ENCODE data around the gene KCTD17. TPM values are rescaled to one million over a fixed set of nuclear protein-coding genes. Genes with fewer than 3 reads are reported as not detected.

The KCTD17 gene
- total RNA-seq, 1 experiment from 2014 or later = 29.5 TPM

- peaks cover 56% of the 10 kb centered on the region for H3F3A ChIP-seq (ENCODE audit: insufficient read depth, low read depth)
- BruUV-seq (replicated peaks) = no TSS peak
- DNase-seq = no peak
- POLR2A ChIA-PET (ENCODE audit: unreplicated experiment) = no interaction called here
- H4K20me1 ChIP-seq (ENCODE audit: insufficient read depth) = no peaks in the 10 kb centered on the region
- H3K4me1 ChIP-seq (replicated peaks; ENCODE audit: insufficient read depth) = peaks cover 49% of the 10 kb centered on the region
- no peaks in the 10 kb centered on the region for H3K36me3 ChIP-seq (ENCODE audit: low read depth)
- no peak overlapping the region for H3K27ac ChIP-seq
- H3K79me2 ChIP-seq (ENCODE audit: low read depth) = no peaks in the 10 kb centered on the region
- no peaks in the 10 kb centered on the region for H3K27me3 ChIP-seq (ENCODE audit: insufficient read depth, low read depth)
- no peaks in the 10 kb centered on the region for H3K9me3 ChIP-seq (ENCODE audit: insufficient read depth, low read depth)
- TF ChIP-seq EZH2 (IDR thresholded peaks at IDR 0.05; ENCODE audit: low read depth) (no peak), CTCF (conservative IDR thresholded peaks at IDR 0.05) (no peak)
- no peak overlapping the region for H3K4me2 ChIP-seq
- H3K9me2 ChIP-seq (ENCODE audit: insufficient read depth) = no peaks in the 10 kb centered on the region
- no peak overlapping the region for H3K4me3 ChIP-seq
- no peak overlapping the region for H2AFZ ChIP-seq
- CTCF ChIA-PET = interaction anchor here (0.6 kb wide), 1 partner anchor 56 kb away, joined by 7 read pairs; no protein-coding TSS in a partner anchor
- intact Hi-C loops (cut with micrococcal nuclease; ENCODE audit: unreplicated experiment) = no loop called here
These were observed 14.7 kb upstream of the KCTD17 start for GRCh38 chr22:37036655-37037377.

- intact Hi-C loops (cut with micrococcal nuclease; ENCODE audit: unreplicated experiment) = no loop called here
- Histone ChIP-seq H3K27me3 (ENCODE audit: insufficient read depth, low read depth) (no peaks in the 10 kb centered on the region), H3K4me1 (replicated peaks; ENCODE audit: insufficient read depth) (peaks cover 40% of the 10 kb centered on the region), H3K9me2 (ENCODE audit: insufficient read depth) (no peaks in the 10 kb centered on the region), H3K9me3 (ENCODE audit: insufficient read depth, low read depth) (no peaks in the 10 kb centered on the region), H3K79me2 (ENCODE audit: low read depth) (no peaks in the 10 kb centered on the region), H3K27ac (no peak overlapping the region), H3K36me3 (ENCODE audit: low read depth) (no peaks in the 10 kb centered on the region), H3K4me2 (no peak overlapping the region), H3F3A (ENCODE audit: insufficient read depth, low read depth) (peaks cover 47% of the 10 kb centered on the region), H3K4me3 (no peak overlapping the region), H2AFZ (no peak overlapping the region), H4K20me1 (ENCODE audit: insufficient read depth) (no peaks in the 10 kb centered on the region)
- TF ChIP-seq EZH2 (IDR thresholded peaks at IDR 0.05; ENCODE audit: low read depth) (no peak), CTCF (conservative IDR thresholded peaks at IDR 0.05) (no peak)
- no TSS peak for BruUV-seq (replicated peaks)
- ChIA-PET POLR2A (ENCODE audit: unreplicated experiment) (no interaction called here), CTCF (no interaction called here)
- no peak for DNase-seq
These were observed 13.9 kb upstream of the KCTD17 start for GRCh38 chr22:37037669-37038068.

GRCh38 chr22:37039466-37039865, 12.1 kb upstream of the KCTD17 start:
- no peak for TF ChIP-seq EZH2 (IDR thresholded peaks at IDR 0.05; ENCODE audit: low read depth)
- no peaks in the 10 kb centered on the region for H3K9me3 ChIP-seq (ENCODE audit: insufficient read depth, low read depth)
- no peak for DNase-seq
- no peak overlapping the region for H3K27ac ChIP-seq
- H3K4me3 ChIP-seq = no peak overlapping the region
- ChIA-PET POLR2A (ENCODE audit: unreplicated experiment) (interaction anchor here (0.7 kb wide), 1 partner anchor 31 kb away, joined by 3 read pairs; no protein-coding TSS in a partner anchor), CTCF (no interaction called here)
- no peaks in the 10 kb centered on the region for H3K27me3 ChIP-seq (ENCODE audit: insufficient read depth, low read depth)
- no peak overlapping the region for H3K4me2 ChIP-seq
- no peaks in the 10 kb centered on the region for H4K20me1 ChIP-seq (ENCODE audit: insufficient read depth)
- no TSS peak for BruUV-seq (replicated peaks)
- no peaks in the 10 kb centered on the region for H3K79me2 ChIP-seq (ENCODE audit: low read depth)
- H3F3A ChIP-seq (ENCODE audit: insufficient read depth, low read depth) = peaks cover 35% of the 10 kb centered on the region
- intact Hi-C loops (cut with micrococcal nuclease; ENCODE audit: unreplicated experiment) = no loop called here
- no peaks in the 10 kb centered on the region for H3K36me3 ChIP-seq (ENCODE audit: low read depth)
- H3K9me2 ChIP-seq (ENCODE audit: insufficient read depth) = no peaks in the 10 kb centered on the region
- H2AFZ ChIP-seq = no peak overlapping the region
- peaks cover 36% of the 10 kb centered on the region for H3K4me1 ChIP-seq (replicated peaks; ENCODE audit: insufficient read depth)

All from PC-9 (cell line).